Adrenal gland (tissue), 12 donors: ENCODE measurements around the gene EYS. TPM values are rescaled to one million over a fixed set of nuclear protein-coding genes. Genes with fewer than 3 reads are reported as not detected.

ENCODE experiments used
- DNase-seq, 7 donors: peaks; one replicate each; pipeline ENCODE4 v3.0.0-alpha.2; 2019 to 2020
- H3K27ac ChIP-seq, 5 donors: fragments of 200-600 bp; sonication (generic) in 4 of 5; 1 replicate in 3 of 5; 2 replicates in 2 of 5; pipeline versions ENCODE4 v1.5.1 to v1.8.0; 2016 to 2020; ENCODE audit warnings: mild to moderate bottlenecking in 1 of 5
- H3K27me3 ChIP-seq: fragments of 200-600 bp; 2 replicates; pipeline ENCODE4 v1.8.0; 2021
- H3K36me3 ChIP-seq, 2 donors: fragments of 200-600 bp; replicated peaks in 1 of 2; 1 replicate in 1 of 2; 2 replicates in 1 of 2; pipeline versions ENCODE4 v1.5.1 to v1.8.0; 2018 to 2022
- H3K4me1 ChIP-seq, 2 donors: fragments of 200-600 bp; replicated peaks in 1 of 2; 1 replicate in 1 of 2; 2 replicates in 1 of 2; pipeline versions ENCODE4 v1.5.1 to v1.8.0; 2018 to 2021
- H3K4me3 ChIP-seq, 4 donors: fragments of 200-600 bp; sonication (generic) in 3 of 4; one replicate each; pipeline ENCODE4 v1.5.1; 2016 to 2018
- H3K9me3 ChIP-seq, 3 donors: fragments of 200-600 bp; sonication (generic) in 1 of 3; replicated peaks in 1 of 3; 1 replicate in 2 of 3; 2 replicates in 1 of 3; pipeline versions ENCODE4 v1.5.1 to v1.8.0; 2016 to 2021
- POLR2A ChIP-seq, 2 donors: fragments of 450-650 bp; IDR thresholded peaks; one replicate each; pipeline ENCODE4 v1.6.1; 2017; ENCODE audit warnings: antibody characterized with exemption in 2 of 2, mild to moderate bottlenecking in 2 of 2, moderate library complexity in 1 of 2
- WGBS, 4 donors: extraction: QIAGEN DNeasy Blood & Tissue Kit in 2 of 4; methylation state at CpG; one replicate each; pipeline versions ENCODE4 v1.1.5 to v1.1.7; 2013 to 2017; 5-methylcytosine and 5-hydroxymethylcytosine counted together
- intact Hi-C, 2 donors: fragments of 100-400 bp; cut with DNase I; formaldehyde crosslinking; loops; one replicate each; pipeline versions ENCODE4 v1.14.1 to v1.15.0; 2022 to 2023
- polyA plus RNA-seq, 3 donors: library from polyadenylated mRNA; stranded (reverse); fragments of 200-250 nt in 2 of 3; fragments of 350-450 nt in 1 of 3; fragmentation: Illumina TruSeq in 1 of 3; extraction: RNeasy Lipid Tissue Mini Kit (QIAGEN cat#74804) in 1 of 3; gene quantifications; one replicate each; pipeline ENCODE4 v1.2.3, GENCODE V29; 2013 to 2014
- total RNA-seq, 9 donors: library from RNA; depleted of rRNA in 4 of 9; stranded (reverse); fragments of >200 nt in 4 of 9; fragments of 120-200 nt in 1 of 9; fragmentation: NEBNext Ultra II Directional in 1 of 9; extraction: Animal tissue kit (Norgen Biotek cat#: 25700) in 1 of 9; gene quantifications; one replicate each; pipeline versions ENCODE4 v1.1.0 to v1.2.4, GENCODE V29; 2013 to 2023
- TF ChIP-seq, protein P1 (sequence below), 6 experiments: fragments of 450-650 bp in 4 of 6; fragments of 200-600 bp in 2 of 6; sonication (generic) in 1 of 6; IDR thresholded peaks; 1 replicate in 5 of 6; 2 replicates in 1 of 6; pipeline versions ENCODE4 v1.5.1 to v1.8.0; 2016 to 2021; ENCODE audit warnings: antibody characterized with exemption in 6 of 6, mild to moderate bottlenecking in 2 of 6, moderate library complexity in 1 of 6
- donor health status: healthy with polysubstance abuse.
- donor health status: Bipolar disorder and iron deficiency.
- donor health status: DM: yes; HTN: yes; CAD: no.
- donor health status: DM: no; HTN: no; CAD: no.
- donor health status: DM: no; HTN: no; CAD: no.
- donor health status: DM: yes; HTN: yes; CAD: no.

The EYS gene
- total and polyA plus RNA-seq, 12 donors, result 0.03 to 3.1 (median 0.18) TPM; not detected in 7

GRCh38 chr6:63887002-63887751 lies 1819.8 kb downstream of the EYS start:
- Histone ChIP-seq H3K36me3 (no peaks in the 10 kb centered on the region), H3K4me1 (no peaks in the 10 kb centered on the region), H3K27me3 (no peaks in the 10 kb centered on the region), H3K4me3 (no peak overlapping the region), H3K27ac (no peak overlapping the region), H3K9me3 (no peaks in the 10 kb centered on the region)
- DNase-seq, result no peak
- TF ChIP-seq POLR2A (IDR thresholded peaks at IDR 0.05), result no peak
- TF ChIP-seq, protein P1, sequence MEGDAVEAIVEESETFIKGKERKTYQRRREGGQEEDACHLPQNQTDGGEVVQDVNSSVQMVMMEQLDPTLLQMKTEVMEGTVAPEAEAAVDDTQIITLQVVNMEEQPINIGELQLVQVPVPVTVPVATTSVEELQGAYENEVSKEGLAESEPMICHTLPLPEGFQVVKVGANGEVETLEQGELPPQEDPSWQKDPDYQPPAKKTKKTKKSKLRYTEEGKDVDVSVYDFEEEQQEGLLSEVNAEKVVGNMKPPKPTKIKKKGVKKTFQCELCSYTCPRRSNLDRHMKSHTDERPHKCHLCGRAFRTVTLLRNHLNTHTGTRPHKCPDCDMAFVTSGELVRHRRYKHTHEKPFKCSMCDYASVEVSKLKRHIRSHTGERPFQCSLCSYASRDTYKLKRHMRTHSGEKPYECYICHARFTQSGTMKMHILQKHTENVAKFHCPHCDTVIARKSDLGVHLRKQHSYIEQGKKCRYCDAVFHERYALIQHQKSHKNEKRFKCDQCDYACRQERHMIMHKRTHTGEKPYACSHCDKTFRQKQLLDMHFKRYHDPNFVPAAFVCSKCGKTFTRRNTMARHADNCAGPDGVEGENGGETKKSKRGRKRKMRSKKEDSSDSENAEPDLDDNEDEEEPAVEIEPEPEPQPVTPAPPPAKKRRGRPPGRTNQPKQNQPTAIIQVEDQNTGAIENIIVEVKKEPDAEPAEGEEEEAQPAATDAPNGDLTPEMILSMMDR (IDR thresholded peaks at IDR 0.05), result no peak
- intact Hi-C loops, result no loop called here
- WGBS, 4 donors, result 61 to 69% (median 67%) methylated on average over 5 of the region's 5 CpGs

GRCh38 chr6:63886341-63886740 lies 1820.7 kb downstream of the EYS start:
- intact Hi-C loops, result no loop called here
- H3K9me3 ChIP-seq, result no peaks in the 10 kb centered on the region
- WGBS, 4 donors, result 66 to 78% (median 73%) methylated on average over 3 of the region's 3 CpGs
- no peaks in the 10 kb centered on the region for H3K36me3 ChIP-seq
- H3K4me1 ChIP-seq, result no peaks in the 10 kb centered on the region
- no peak for TF ChIP-seq POLR2A (IDR thresholded peaks at IDR 0.05)
- TF ChIP-seq, protein P1 (IDR thresholded peaks at IDR 0.05), result no peak
- H3K27me3 ChIP-seq, result no peaks in the 10 kb centered on the region
- H3K4me3 ChIP-seq, result no peak overlapping the region
- no peak overlapping the region for H3K27ac ChIP-seq
- DNase-seq, result no peak

DNA sequence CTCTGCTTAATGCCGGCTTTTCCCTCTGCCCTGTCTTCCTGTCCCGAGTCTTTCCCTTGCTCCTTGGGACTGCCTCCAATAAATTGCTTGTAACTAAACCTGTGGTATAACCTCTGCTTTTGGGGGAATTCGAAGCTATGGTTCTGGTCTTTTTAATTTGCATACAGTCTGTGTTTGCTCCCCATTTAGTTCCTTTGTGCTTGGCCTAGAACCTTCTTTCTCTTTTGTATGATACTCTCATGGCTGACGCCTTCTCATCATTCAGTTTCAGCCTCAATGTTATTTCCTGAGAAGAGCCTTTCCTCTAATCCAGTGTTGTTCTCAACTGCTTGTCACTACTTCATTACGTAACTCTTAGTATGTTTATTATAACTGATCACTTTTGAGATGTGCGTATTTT lies 1823.4 kb downstream of the EYS start:
- H3K27ac ChIP-seq, result no peak overlapping the region
- no peak overlapping the region for H3K4me3 ChIP-seq
- no peaks in the 10 kb centered on the region for H3K4me1 ChIP-seq
- no peaks in the 10 kb centered on the region for H3K27me3 ChIP-seq
- intact Hi-C loops, result no loop called here
- TF ChIP-seq, protein P1 (IDR thresholded peaks at IDR 0.05), result no peak
- no peak for TF ChIP-seq POLR2A (IDR thresholded peaks at IDR 0.05)
- no peak for DNase-seq
- no peaks in the 10 kb centered on the region for H3K36me3 ChIP-seq
- WGBS, 4 donors, result 74 to 89% (median 81%) methylated on average over 6 of the region's 6 CpGs
- no peaks in the 10 kb centered on the region for H3K9me3 ChIP-seq

DNA sequence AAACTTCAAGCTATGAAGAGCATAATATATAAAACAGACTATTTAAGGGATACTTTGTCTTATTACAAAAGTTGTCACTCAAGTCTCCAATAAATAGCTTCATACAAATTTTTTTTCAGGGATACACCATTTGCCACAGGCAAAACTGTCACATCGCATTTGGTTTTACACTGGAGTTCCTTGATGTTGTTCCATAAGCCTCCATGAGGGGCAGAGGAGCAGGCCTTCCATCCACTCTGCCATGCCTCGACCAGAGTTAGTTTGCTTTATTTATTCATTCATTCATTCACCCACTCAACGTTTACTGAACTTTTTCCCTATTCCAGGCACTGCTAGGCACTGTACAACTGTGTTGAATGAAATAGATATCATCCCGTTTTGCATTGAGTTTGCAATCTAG lies 1824.8 kb downstream of the EYS start:
- DNase-seq, result no peak
- Histone ChIP-seq H3K27ac (no peak overlapping the region), H3K36me3 (no peaks in the 10 kb centered on the region), H3K4me3 (no peak overlapping the region), H3K27me3 (no peaks in the 10 kb centered on the region), H3K9me3 (no peaks in the 10 kb centered on the region), H3K4me1 (no peaks in the 10 kb centered on the region)
- 52 to 63% (median 58%) methylated on average over 4 of the region's 4 CpGs for WGBS, 4 donors
- intact Hi-C loops, result no loop called here
- TF ChIP-seq POLR2A (IDR thresholded peaks at IDR 0.05), result no peak
- TF ChIP-seq, protein P1 (IDR thresholded peaks at IDR 0.05), result no peak
